Skin of body (tissue), 2 donors: Measurements from ENCODE around the gene BNIP1. TPM values are rescaled to one million over a fixed set of nuclear protein-coding genes. Genes with fewer than 3 reads are reported as not detected.

Experiments
- DNase-seq: peaks from one replicate; lab custom pipeline; 2025; lab: John Stamatoyannopoulos, UW
- total RNA-seq: library from RNA; depleted of rRNA; stranded (reverse); fragments of >200 nt; gene quantifications from one replicate; pipeline ENCODE4 v1.2.3, GENCODE V29; 2014

The BNIP1 gene
- total RNA-seq, 1 donor from 2014 or later: 14.1 TPM

DNA sequence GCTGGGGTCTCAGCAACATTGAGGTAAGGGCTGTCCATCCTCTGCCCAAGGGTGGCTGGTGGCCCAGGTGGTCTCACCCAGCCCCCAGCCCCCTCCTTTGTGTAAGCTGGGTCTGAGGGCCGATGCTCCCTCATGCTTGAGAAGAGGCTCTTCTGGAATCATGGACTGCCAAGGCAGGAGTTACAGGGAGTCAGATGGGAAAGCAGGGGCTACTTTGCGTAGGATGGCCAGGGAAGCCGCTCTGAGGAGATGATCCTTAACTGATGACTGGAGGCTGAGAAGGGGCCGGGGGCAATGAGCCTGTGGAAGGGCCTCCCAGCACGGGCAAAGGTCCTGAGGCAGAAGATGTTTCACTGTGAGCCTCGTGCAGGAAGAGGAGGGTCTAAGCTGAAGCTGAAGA lies 67.0 kb downstream of the BNIP1 start:
- no peak for DNase-seq

DNA sequence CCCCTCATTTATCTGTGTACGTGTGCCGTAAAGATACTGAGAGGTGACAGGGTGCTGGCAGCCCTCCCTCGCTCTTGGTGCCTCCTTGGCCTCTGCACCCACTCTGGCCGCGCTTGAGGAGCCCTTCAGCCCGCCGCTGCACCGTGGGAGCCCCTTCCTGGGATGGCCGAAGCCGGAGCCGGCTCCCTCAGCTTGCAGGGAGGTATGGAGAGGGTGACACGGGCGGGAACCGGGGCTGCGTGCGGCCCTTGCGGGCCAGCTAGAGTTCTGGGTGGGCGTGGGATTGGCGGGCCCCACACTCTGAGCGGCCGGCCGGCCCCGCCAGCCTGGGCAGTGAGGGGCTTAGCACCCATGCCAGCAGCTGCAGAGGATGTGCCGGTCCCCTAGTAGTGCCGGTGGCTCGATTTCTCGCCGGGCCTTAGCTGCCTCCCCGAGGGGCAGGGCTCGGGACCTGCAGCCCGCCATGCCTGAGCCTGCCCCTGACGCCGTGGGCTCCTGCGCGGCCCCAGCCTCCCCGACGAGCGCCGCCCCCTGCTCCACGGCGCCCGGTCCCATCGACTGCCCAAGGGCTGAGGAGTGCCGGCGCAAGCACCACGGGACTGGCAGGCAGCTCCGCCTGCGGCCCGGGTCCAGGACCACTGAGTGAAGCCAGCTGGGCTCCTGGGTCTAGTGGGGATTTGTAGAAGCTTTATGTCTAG lies 69.1 kb downstream of the BNIP1 start:
- no peak for DNase-seq

Other genes with a start within 250 kb of the BNIP1 start
- 18.2 TPM for gene RPL26L1, start 185.1 kb upstream of the BNIP1 start, total RNA-seq
- gene ATP6V0E1, start 160.8 kb upstream of the BNIP1 start, total RNA-seq: 103 TPM
- gene CREBRF, start 88.2 kb upstream of the BNIP1 start, total RNA-seq: 25.9 TPM
- not detected for gene NKX2-5, start 90.7 kb downstream of the BNIP1 start, total RNA-seq
- gene STC2, start 183.9 kb downstream of the BNIP1 start, total RNA-seq: 0.69 TPM